IPS DF 4.7 (cell line): Measurements from ENCODE around the gene C17orf58.
"Not testable (repeated sequence)": the region's sequence is repeated elsewhere in the genome, so short reads cannot be mapped to it uniquely, and the experiment has no call there.

Source experiments
- DNase-seq: peaks from one replicate; pipeline ENCODE4 v3.0.0-alpha.2; 2013; ENCODE audit warnings: low spot score; ENCODE audit errors: extremely low read depth

C17orf58 gene

DNA sequence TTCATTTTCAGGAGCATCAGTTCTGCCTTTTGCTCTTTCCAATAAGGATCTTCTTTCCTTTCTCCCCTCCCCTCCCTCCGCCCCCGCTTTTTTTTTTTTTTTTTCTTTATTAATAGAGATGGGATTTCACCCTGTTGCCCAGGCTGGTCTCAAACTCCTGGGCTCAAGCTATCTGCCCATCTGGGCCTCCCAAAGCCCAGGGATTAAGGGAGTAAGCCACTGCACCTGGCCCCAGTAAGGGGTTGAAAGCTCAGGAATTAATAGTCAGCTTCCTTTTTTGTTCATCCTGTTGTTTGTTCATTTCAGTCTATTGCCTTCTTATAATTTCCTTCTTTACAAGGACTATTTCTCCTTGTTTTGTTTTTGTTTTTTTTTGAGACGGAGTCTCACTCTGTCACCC is 7.9 kb upstream of the C17orf58 start:
- no peak for DNase-seq

DNA sequence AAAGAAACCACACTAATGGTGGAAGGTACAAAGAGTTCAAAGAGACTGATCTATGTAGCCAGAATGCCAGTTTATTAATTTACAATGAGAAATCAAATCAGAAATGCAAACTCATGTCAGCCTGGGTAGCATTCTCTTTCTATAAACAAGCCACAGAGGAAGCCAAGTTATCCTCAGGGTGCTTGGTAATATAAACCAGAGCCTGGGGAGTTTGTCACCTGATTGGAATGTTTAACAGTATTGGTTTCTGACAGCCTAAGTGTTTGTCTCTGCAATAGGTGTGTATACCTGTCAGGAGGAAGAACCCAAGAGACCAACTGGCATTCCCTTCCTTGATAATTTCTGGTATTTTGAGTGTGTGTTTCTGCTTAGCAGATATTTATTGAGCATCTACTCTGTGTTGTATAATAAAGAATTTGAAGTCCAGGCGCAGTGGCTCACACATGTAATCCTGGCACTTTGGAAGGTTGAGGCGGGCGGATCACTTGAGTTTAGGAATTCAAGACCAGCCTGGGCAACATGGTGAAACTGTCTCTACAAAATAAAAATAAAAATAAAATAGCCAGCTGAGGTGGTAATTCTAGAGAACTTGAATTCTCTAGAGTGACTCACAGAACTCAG is 3.1 kb upstream of the C17orf58 start:
- DNase-seq, result no peak

GRCh38 chr17:67998466-67998865 is 2.2 kb upstream of the C17orf58 start:
- no peak for DNase-seq

- DNase-seq, result no peak
Measured at GRCh38 chr17:67995570-67996263, 552 bp downstream of the C17orf58 start.

- no peak for DNase-seq
Measured at GRCh38 chr17:67994817-67995569, 1.3 kb downstream of the C17orf58 start.

GRCh38 chr17:67993998-67994361 is 2.3 kb downstream of the C17orf58 start:
- DNase-seq, result no peak

DNA sequence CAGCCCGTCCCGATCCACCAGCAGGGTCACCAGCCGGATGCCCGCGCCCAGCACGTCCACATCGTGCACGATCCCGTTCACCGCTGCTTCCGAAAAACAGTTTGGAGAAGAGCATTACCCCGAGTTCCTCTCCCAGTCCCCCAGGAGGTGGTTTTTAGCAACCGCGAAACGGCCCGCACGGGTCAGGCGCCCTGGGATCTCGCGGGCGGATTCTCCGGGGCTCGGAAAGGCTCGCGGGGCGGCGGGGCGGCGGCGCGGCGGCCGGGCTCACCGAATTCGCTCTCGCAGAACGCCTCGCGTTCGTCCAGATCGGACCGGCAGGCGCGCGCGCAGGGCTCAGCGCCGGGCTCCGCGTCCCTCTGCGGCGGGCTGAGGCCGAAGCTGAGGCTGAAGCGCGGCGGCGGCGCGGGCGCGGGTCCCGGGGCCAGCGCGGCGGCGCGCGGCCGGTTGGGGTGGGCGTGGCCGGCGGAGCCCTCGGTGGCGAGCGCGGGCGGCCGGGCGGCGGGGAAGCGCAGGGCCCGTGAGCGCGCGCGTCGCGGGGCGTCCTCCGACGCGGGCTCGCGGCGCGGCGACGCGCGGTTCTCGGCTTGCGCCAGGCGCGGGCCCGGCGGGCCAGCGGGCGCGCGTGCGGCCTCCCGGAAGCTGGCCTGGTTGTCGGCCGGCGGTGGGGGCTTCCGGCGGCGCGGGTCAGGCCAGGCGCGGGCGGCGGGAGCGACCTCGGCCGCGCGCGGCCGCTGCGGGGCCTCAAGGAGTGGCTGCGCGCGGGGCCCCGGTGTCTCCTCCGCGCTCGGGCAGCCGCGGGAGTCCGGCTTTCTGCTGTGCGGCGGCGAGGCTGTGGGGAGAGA is 2.9 kb downstream of the C17orf58 start:
- no peak for DNase-seq

DNA sequence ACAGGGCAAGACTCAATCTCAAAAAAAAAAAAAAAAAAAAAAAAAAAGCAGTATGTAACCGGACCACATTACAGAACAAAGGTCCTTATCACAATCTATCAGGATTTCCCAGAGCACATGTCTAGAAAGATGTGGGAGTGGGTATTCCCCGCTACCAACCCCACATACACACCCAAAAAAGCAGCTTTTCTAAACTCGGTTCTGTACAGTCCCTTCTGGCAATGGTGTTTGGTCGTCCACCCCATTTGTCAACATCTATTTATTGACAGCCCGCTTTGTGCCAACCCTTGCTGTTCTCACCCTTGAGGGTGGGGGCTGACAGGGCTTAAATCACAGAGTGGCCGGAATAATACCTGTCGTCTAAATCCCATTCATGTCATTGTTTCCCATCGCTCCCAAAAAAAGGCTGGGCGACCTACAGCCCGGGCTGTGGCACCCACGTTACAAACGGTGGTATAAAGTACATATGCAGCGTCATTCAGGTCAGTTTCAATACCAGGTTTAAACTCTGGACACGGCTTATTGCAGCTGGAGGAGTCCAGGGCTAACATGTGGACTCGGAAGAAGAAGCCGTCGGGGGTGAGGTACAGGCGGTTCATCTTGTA is 3.6 kb downstream of the C17orf58 start:
- no peak for DNase-seq

DNA sequence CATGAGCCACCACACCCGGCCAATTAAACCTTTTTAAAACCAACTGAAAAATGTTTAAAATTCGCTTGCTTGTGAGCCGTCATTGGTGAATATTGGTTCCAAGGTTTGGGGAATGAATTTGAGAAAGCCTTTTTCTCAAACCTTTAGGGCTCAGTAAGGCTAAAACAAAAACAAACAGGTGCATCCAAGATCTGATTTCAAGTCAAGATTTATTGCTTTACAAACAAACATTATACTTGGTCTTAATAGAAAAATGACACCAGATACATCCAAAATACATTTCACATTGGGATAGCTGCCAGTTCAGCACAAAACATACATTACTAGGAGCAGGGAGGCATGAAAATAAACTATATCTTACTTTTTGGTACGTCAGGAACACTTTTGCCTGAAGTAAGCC is 5.4 kb downstream of the C17orf58 start:
- DNase-seq, result no peak

GRCh38 chr17:67983383-67983688 is 12.9 kb downstream of the C17orf58 start:
- no peak for DNase-seq

DNA sequence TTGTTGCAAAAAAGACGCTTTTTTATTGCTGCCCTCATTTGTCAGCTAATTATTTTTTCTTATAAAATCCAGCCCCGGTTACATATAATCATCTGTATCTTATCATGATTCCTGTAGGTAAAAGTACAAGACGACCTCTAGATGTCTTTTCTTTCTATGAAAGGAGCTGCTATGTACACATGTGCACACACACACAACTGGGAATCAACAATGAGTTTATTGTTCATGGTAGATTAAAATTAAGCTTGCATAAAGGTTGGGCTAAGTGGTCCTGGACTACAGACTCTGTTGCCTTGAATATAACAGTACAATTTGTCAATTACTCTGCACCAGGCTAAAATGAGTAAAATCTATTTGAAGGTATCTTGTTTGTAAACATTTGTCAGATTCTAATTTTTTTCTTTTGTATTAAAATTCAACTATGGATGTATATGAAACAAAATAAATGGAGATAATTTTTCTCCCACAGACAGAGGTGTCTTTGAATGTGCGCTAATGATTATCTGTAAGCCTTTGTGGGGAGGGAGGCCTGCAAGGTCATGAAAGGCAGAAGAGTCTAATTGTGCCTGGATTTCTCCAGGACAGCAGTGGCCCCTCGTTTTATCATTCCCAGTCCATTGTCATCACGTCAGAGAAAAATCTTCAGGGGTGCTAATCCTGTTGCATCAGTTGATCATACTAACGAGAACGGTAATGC is 13.4 kb downstream of the C17orf58 start:
- DNase-seq, result no peak

- no peak for DNase-seq
Measured at GRCh38 chr17:67982034-67982640, 14.1 kb downstream of the C17orf58 start.

DNA sequence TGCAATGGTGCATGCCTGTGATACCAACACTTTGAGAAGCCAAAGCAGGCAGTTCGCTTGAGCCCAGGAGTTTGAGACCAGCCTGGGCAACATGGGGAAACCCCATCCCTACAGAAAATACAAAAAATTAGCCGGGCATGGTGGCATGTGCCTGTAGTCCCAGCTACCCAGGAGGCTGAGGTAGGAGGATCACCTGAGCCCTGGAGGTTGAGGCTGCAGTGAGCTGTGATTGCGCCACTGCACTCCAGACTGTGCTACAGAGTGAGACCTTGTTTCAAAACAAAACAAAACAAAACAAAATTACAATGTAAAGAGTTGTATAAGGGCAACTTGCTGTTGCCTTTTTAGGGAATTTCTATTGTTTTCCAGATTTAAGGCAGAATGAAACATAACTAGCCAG is 15.4 kb downstream of the C17orf58 start:
- not testable (repeated sequence) for DNase-seq

GRCh38 chr17:67980456-67980855 is 15.8 kb downstream of the C17orf58 start:
- no peak for DNase-seq

DNA sequence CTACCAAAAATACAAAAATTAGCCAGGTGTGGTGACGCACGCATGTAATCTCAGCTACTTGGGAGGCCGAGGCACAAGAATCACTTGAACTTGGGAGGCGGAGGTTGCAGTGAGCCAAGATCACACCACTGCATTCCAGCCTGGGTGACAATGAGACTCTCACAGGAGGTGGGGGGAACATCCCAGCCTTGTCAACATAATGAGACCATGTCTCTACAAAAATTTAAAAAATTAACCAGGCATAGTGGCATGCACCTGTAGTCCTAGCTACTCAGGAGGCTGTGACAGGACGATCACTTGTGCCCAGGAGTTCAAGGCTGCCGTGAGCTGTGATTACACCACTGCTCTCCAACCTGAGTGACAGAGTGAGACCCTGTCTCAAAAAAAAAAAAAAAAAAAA is 20.0 kb downstream of the C17orf58 start:
- not testable (repeated sequence) for DNase-seq

DNA sequence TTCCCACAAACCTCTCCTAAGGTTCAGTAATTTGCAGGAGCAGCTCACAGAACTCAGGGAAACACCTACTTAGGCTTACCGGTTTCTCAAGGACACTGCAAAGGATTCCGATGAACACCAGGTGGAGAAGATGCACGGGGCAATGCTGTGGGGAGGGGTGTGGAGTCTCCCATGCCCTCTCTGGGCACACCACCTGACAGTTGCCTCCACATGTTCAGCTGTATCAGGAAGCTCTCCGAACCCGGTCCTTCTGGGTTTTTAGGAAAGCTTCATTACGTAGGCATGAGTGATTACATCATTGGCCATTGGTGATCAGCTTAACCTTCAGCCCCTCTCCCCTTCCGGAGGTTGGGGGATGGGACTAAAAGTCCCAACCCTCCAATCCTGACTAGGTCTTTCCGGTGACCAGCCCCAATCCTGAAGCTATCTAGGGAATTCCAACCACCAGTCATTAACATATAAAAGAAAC is 21.6 kb downstream of the C17orf58 start:
- peak; percentile 98 for DNase-seq

- DNase-seq, result no peak
Measured at GRCh38 chr17:67974185-67974584, 22.1 kb downstream of the C17orf58 start.

DNA sequence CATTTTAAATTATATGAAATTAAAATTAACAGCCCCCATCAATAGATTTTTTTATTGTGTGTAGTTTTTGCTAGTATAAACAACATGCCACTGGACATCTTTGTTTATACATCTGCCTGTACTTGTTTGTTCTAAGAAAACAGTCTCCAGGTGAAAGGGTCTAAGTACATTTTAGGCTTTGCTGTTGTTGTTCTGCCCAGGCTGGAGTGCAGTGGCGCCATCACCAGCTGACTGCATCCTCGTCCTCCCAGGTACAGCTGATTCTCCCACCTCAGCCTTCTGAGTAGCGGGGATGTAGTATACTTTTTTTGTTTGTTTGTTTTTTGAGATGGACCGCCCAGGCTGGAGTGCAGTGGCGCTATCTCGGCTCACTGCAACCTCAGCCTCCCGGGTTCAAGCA is 25.5 kb downstream of the C17orf58 start:
- no peak for DNase-seq

DNA sequence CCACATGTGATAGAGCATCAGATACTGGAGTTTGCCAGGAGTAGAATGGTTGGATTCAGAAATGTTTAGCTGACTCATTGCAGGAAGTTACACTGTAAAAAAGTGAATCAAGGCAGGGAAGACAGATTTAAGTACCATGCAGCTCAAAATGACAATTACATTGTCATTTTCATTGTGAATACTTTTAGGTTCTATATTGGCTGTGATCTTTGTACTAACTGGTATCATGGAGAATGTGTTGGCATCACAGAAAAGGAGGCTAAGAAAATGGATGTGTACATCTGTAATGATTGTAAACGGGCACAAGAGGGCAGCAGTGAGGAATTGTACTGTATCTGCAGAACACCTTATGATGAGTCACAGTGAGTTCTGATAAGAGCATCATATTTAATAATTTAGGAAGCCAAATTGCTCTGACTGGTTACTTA is 33.1 kb downstream of the C17orf58 start:
- not testable (repeated sequence) for DNase-seq

DNA sequence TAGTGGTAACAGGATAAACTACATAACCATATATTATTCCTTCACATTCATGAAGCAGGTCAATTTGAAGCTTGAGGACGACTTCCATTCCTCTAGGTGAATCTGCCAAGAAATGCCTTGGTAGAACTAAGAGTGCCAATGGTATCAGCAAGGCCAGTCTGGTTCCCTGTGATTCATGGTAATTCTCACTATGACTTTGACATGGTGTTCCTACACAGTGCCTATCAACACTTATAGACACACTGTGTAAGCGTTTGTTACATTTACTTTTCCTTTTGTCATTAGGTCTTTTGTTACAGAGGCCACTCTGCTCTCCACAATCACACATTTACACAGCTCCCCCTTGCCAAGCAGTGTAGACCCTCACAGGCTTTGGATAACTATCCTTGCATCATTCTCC is 34.1 kb downstream of the C17orf58 start:
- DNase-seq, result not testable (repeated sequence)
